Stimulated activated CD4-positive, alpha-beta T cell treated with anti-CD3 and anti-CD28 coated beads, Interleukin-1b, Interleukin-23, amount 100 ng/mL, for 1 hour (primary cell): ENCODE measurements around the gene SLC6A19.

Source experiments
- DNase-seq, 2 donors: peaks; one replicate each; pipeline ENCODE4 v3.0.0-alpha.2; 2020; ENCODE audit warnings: low read depth in 2 of 2

SLC6A19 gene

GRCh38 chr5:1166370-1166769, 35.0 kb upstream of the SLC6A19 start:
- no peak for DNase-seq

- no peak for DNase-seq
These were observed 34.1 kb upstream of the SLC6A19 start for GRCh38 chr5:1167361-1167727.

- DNase-seq, result peak; percentile 20 to 32
These were observed 33.4 kb upstream of the SLC6A19 start for GRCh38 chr5:1167728-1168709.

GRCh38 chr5:1168796-1169195, 32.6 kb upstream of the SLC6A19 start:
- DNase-seq, result no peak

GRCh38 chr5:1169211-1170115, 31.9 kb upstream of the SLC6A19 start:
- DNase-seq, result no peak

GRCh38 chr5:1171340-1171941, 30.0 kb upstream of the SLC6A19 start:
- no peak for DNase-seq

GRCh38 chr5:1172007-1172581, 29.3 kb upstream of the SLC6A19 start:
- no peak for DNase-seq

GRCh38 chr5:1172670-1173404, 28.6 kb upstream of the SLC6A19 start:
- no peak for DNase-seq

- no peak for DNase-seq
These were observed 27.8 kb upstream of the SLC6A19 start for GRCh38 chr5:1173485-1174070.

- DNase-seq, result no peak
These were observed 27.1 kb upstream of the SLC6A19 start for GRCh38 chr5:1174122-1174936.

- no peak for DNase-seq
These were observed 26.4 kb upstream of the SLC6A19 start for GRCh38 chr5:1175015-1175414.

GRCh38 chr5:1175801-1176472, 25.5 kb upstream of the SLC6A19 start:
- no peak for DNase-seq

GRCh38 chr5:1176473-1177391, 24.7 kb upstream of the SLC6A19 start:
- DNase-seq, result no peak

GRCh38 chr5:1177826-1178528, 23.4 kb upstream of the SLC6A19 start:
- DNase-seq, result no peak

- DNase-seq, result no peak
These were observed 22.6 kb upstream of the SLC6A19 start for GRCh38 chr5:1178529-1179382.

GRCh38 chr5:1179383-1179715, 22.0 kb upstream of the SLC6A19 start:
- no peak for DNase-seq

GRCh38 chr5:1180096-1180495, 21.3 kb upstream of the SLC6A19 start:
- no peak for DNase-seq
